ENCODE measurements around the gene ATF4.

ATF4 gene

GRCh38 chr22:39535357-39535725 lies 15.0 kb downstream of the ATF4 start:
- Histone ChIP-seq H3K9me3 (ENCODE audit: control insufficient read depth, insufficient read depth, low read length) (no peaks in the 10 kb centered on the region), H3K36me3 (ENCODE audit: control insufficient read depth, insufficient read depth, low read length) (no peaks in the 10 kb centered on the region), H3K27me3 (ENCODE audit: control insufficient read depth, insufficient read depth, low read length) (no peaks in the 10 kb centered on the region), H3K9ac (ENCODE audit: low read depth, low read length) (no peak overlapping the region), H3K4me3 (ENCODE audit: low read depth, low read length) (peak overlapping the region; percentile 43), H3K4me1 (ENCODE audit: control insufficient read depth, insufficient read depth, low read length) (peaks cover 16% of the 10 kb centered on the region)

- Histone ChIP-seq H3K27me3 (ENCODE audit: control insufficient read depth, insufficient read depth, low read length) (no peaks in the 10 kb centered on the region), H3K4me1 (ENCODE audit: control insufficient read depth, insufficient read depth, low read length) (peaks cover 16% of the 10 kb centered on the region), H3K36me3 (ENCODE audit: control insufficient read depth, insufficient read depth, low read length) (no peaks in the 10 kb centered on the region), H3K9ac (ENCODE audit: low read depth, low read length) (no peak overlapping the region), H3K9me3 (ENCODE audit: control insufficient read depth, insufficient read depth, low read length) (no peaks in the 10 kb centered on the region), H3K4me3 (ENCODE audit: low read depth, low read length) (no peak overlapping the region)
Measured at GRCh38 chr22:39535831-39536449, 15.6 kb downstream of the ATF4 start.

- Histone ChIP-seq H3K9ac (ENCODE audit: low read depth, low read length) (no peak overlapping the region), H3K27me3 (ENCODE audit: control insufficient read depth, insufficient read depth, low read length) (no peaks in the 10 kb centered on the region), H3K4me1 (ENCODE audit: control insufficient read depth, insufficient read depth, low read length) (peaks cover 14% of the 10 kb centered on the region), H3K4me3 (ENCODE audit: low read depth, low read length) (no peak overlapping the region), H3K36me3 (ENCODE audit: control insufficient read depth, insufficient read depth, low read length) (no peaks in the 10 kb centered on the region), H3K9me3 (ENCODE audit: control insufficient read depth, insufficient read depth, low read length) (no peaks in the 10 kb centered on the region)
Measured at GRCh38 chr22:39536711-39537110, 16.3 kb downstream of the ATF4 start.

GRCh38 chr22:39537975-39538374 lies 17.6 kb downstream of the ATF4 start:
- Histone ChIP-seq H3K9me3 (ENCODE audit: control insufficient read depth, insufficient read depth, low read length) (no peaks in the 10 kb centered on the region), H3K9ac (ENCODE audit: low read depth, low read length) (no peak overlapping the region), H3K27me3 (ENCODE audit: control insufficient read depth, insufficient read depth, low read length) (no peaks in the 10 kb centered on the region), H3K36me3 (ENCODE audit: control insufficient read depth, insufficient read depth, low read length) (no peaks in the 10 kb centered on the region), H3K4me1 (ENCODE audit: control insufficient read depth, insufficient read depth, low read length) (peaks cover 14% of the 10 kb centered on the region), H3K4me3 (ENCODE audit: low read depth, low read length) (no peak overlapping the region)

GRCh38 chr22:39543095-39543494 lies 22.7 kb downstream of the ATF4 start:
- Histone ChIP-seq H3K4me1 (ENCODE audit: control insufficient read depth, insufficient read depth, low read length) (peaks cover 2% of the 10 kb centered on the region), H3K9ac (ENCODE audit: low read depth, low read length) (no peak overlapping the region), H3K36me3 (ENCODE audit: control insufficient read depth, insufficient read depth, low read length) (no peaks in the 10 kb centered on the region), H3K9me3 (ENCODE audit: control insufficient read depth, insufficient read depth, low read length) (no peaks in the 10 kb centered on the region), H3K4me3 (ENCODE audit: low read depth, low read length) (no peak overlapping the region), H3K27me3 (ENCODE audit: control insufficient read depth, insufficient read depth, low read length) (peaks cover 28% of the 10 kb centered on the region)

- H3K27me3 ChIP-seq (ENCODE audit: control insufficient read depth, insufficient read depth, low read length) = peaks cover 31% of the 10 kb centered on the region
- no peak overlapping the region for H3K4me3 ChIP-seq (ENCODE audit: low read depth, low read length)
- H3K4me1 ChIP-seq (ENCODE audit: control insufficient read depth, insufficient read depth, low read length) = peaks cover 2% of the 10 kb centered on the region
- no peaks in the 10 kb centered on the region for H3K36me3 ChIP-seq (ENCODE audit: control insufficient read depth, insufficient read depth, low read length)
- no peaks in the 10 kb centered on the region for H3K9me3 ChIP-seq (ENCODE audit: control insufficient read depth, insufficient read depth, low read length)
- no peak overlapping the region for H3K9ac ChIP-seq (ENCODE audit: low read depth, low read length)
Measured at GRCh38 chr22:39545386-39546365, 25.3 kb downstream of the ATF4 start.

- Histone ChIP-seq H3K9ac (ENCODE audit: low read depth, low read length) (no peak overlapping the region), H3K9me3 (ENCODE audit: control insufficient read depth, insufficient read depth, low read length) (no peaks in the 10 kb centered on the region), H3K4me1 (ENCODE audit: control insufficient read depth, insufficient read depth, low read length) (peaks cover 2% of the 10 kb centered on the region), H3K27me3 (ENCODE audit: control insufficient read depth, insufficient read depth, low read length) (peaks cover 31% of the 10 kb centered on the region), H3K36me3 (ENCODE audit: control insufficient read depth, insufficient read depth, low read length) (no peaks in the 10 kb centered on the region), H3K4me3 (ENCODE audit: low read depth, low read length) (no peak overlapping the region)
Measured at GRCh38 chr22:39546889-39547586, 26.7 kb downstream of the ATF4 start.

GRCh38 chr22:39547587-39547947 lies 27.2 kb downstream of the ATF4 start:
- no peak overlapping the region for H3K4me3 ChIP-seq (ENCODE audit: low read depth, low read length)
- no peaks in the 10 kb centered on the region for H3K36me3 ChIP-seq (ENCODE audit: control insufficient read depth, insufficient read depth, low read length)
- peaks cover 35% of the 10 kb centered on the region for H3K27me3 ChIP-seq (ENCODE audit: control insufficient read depth, insufficient read depth, low read length)
- no peak overlapping the region for H3K9ac ChIP-seq (ENCODE audit: low read depth, low read length)
- peaks cover 2% of the 10 kb centered on the region for H3K4me1 ChIP-seq (ENCODE audit: control insufficient read depth, insufficient read depth, low read length)
- H3K9me3 ChIP-seq (ENCODE audit: control insufficient read depth, insufficient read depth, low read length) = no peaks in the 10 kb centered on the region

GRCh38 chr22:39553429-39553828 lies 33.1 kb downstream of the ATF4 start:
- no peaks in the 10 kb centered on the region for H3K4me1 ChIP-seq (ENCODE audit: control insufficient read depth, insufficient read depth, low read length)
- H3K27me3 ChIP-seq (ENCODE audit: control insufficient read depth, insufficient read depth, low read length) = peaks cover 40% of the 10 kb centered on the region
- H3K36me3 ChIP-seq (ENCODE audit: control insufficient read depth, insufficient read depth, low read length) = no peaks in the 10 kb centered on the region
- no peak overlapping the region for H3K9ac ChIP-seq (ENCODE audit: low read depth, low read length)
- no peak overlapping the region for H3K4me3 ChIP-seq (ENCODE audit: low read depth, low read length)
- no peaks in the 10 kb centered on the region for H3K9me3 ChIP-seq (ENCODE audit: control insufficient read depth, insufficient read depth, low read length)

- no peak overlapping the region for H3K9ac ChIP-seq (ENCODE audit: low read depth, low read length)
- H3K4me3 ChIP-seq (ENCODE audit: low read depth, low read length) = no peak overlapping the region
- H3K4me1 ChIP-seq (ENCODE audit: control insufficient read depth, insufficient read depth, low read length) = no peaks in the 10 kb centered on the region
- no peaks in the 10 kb centered on the region for H3K9me3 ChIP-seq (ENCODE audit: control insufficient read depth, insufficient read depth, low read length)
- peaks cover 47% of the 10 kb centered on the region for H3K27me3 ChIP-seq (ENCODE audit: control insufficient read depth, insufficient read depth, low read length)
- H3K36me3 ChIP-seq (ENCODE audit: control insufficient read depth, insufficient read depth, low read length) = no peaks in the 10 kb centered on the region
Measured at GRCh38 chr22:39554151-39554550, 33.8 kb downstream of the ATF4 start.

- no peaks in the 10 kb centered on the region for H3K9me3 ChIP-seq (ENCODE audit: control insufficient read depth, insufficient read depth, low read length)
- H3K27me3 ChIP-seq (ENCODE audit: control insufficient read depth, insufficient read depth, low read length) = peaks cover 62% of the 10 kb centered on the region
- H3K9ac ChIP-seq (ENCODE audit: low read depth, low read length) = no peak overlapping the region
- H3K4me1 ChIP-seq (ENCODE audit: control insufficient read depth, insufficient read depth, low read length) = peaks cover 4% of the 10 kb centered on the region
- H3K36me3 ChIP-seq (ENCODE audit: control insufficient read depth, insufficient read depth, low read length) = no peaks in the 10 kb centered on the region
- H3K4me3 ChIP-seq (ENCODE audit: low read depth, low read length) = peak overlapping the region; percentile 26
Measured at GRCh38 chr22:39556970-39557841, 36.8 kb downstream of the ATF4 start.
